Liver (tissue), 3 donors: ENCODE measurements around the gene ZNF714.

Source experiments
- EGR1 ChIP-seq, 2 donors: IDR thresholded peaks; 2 replicates each; pipeline ENCODE4 v1.6.1; 2016 to 2018; ENCODE audit warnings: antibody characterized with exemption in 2 of 2, low read depth in 2 of 2
- GABPA ChIP-seq, 2 donors: IDR thresholded peaks in 1 of 2; conservative IDR thresholded peaks in 1 of 2; 2 replicates each; pipeline ENCODE4 v1.6.1; 2016; ENCODE audit warnings: antibody characterized with exemption in 2 of 2, mild to moderate bottlenecking in 1 of 2, moderate library complexity in 1 of 2
- TF ChIP-seq, protein P1 (sequence below): fragments of 150-350 bp; IDR thresholded peaks from 2 replicates; pipeline ENCODE4 v1.5.1; 2017; ENCODE audit warnings: improper control_type of control experiment, low read depth, low read length; ENCODE audit not compliant: missing input control
- TF ChIP-seq, protein P2 (sequence below): IDR thresholded peaks from 2 replicates; pipeline ENCODE4 v1.6.1; 2016; ENCODE audit warnings: antibody characterized with exemption
- TF ChIP-seq, protein P3 (sequence below): IDR thresholded peaks from 2 replicates; pipeline ENCODE4 v1.6.1; 2016; ENCODE audit warnings: antibody characterized with exemption, mild to moderate bottlenecking
- donor health status: healthy.
- donor health status: healthy.

DNA sequence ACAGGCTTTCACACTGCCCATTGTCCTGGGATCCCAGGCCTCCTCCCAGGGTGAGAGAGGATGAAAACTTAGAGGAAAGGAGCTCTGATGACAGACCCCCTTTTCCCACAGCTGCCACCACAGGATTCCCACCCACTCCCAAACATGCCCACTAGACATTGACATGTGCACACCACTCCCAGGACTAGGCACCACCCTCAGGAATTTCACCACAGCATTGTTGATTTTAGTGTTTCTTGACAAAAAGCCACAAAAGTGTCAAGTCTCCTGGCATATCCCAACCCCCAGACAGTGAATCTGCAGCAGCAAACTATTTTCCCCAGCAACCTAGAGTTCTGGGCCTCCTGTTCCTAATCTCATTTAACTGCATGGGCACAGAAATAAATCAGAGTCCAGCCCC, 10.1 kb downstream of the ZNF714 start:
- TF ChIP-seq, protein P1, sequence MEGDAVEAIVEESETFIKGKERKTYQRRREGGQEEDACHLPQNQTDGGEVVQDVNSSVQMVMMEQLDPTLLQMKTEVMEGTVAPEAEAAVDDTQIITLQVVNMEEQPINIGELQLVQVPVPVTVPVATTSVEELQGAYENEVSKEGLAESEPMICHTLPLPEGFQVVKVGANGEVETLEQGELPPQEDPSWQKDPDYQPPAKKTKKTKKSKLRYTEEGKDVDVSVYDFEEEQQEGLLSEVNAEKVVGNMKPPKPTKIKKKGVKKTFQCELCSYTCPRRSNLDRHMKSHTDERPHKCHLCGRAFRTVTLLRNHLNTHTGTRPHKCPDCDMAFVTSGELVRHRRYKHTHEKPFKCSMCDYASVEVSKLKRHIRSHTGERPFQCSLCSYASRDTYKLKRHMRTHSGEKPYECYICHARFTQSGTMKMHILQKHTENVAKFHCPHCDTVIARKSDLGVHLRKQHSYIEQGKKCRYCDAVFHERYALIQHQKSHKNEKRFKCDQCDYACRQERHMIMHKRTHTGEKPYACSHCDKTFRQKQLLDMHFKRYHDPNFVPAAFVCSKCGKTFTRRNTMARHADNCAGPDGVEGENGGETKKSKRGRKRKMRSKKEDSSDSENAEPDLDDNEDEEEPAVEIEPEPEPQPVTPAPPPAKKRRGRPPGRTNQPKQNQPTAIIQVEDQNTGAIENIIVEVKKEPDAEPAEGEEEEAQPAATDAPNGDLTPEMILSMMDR, result no peak
- TF ChIP-seq GABPA (IDR thresholded peaks at IDR 0.05 in 1 of 2, conservative IDR thresholded peaks at IDR 0.05 in 1 of 2) (no peak), EGR1 (IDR thresholded peaks at IDR 0.05; ENCODE audit: low read depth in 2 of 2) (no peak)
- TF ChIP-seq, protein P2, sequence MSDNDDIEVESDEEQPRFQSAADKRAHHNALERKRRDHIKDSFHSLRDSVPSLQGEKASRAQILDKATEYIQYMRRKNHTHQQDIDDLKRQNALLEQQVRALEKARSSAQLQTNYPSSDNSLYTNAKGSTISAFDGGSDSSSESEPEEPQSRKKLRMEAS, result no peak
- TF ChIP-seq, protein P3, sequence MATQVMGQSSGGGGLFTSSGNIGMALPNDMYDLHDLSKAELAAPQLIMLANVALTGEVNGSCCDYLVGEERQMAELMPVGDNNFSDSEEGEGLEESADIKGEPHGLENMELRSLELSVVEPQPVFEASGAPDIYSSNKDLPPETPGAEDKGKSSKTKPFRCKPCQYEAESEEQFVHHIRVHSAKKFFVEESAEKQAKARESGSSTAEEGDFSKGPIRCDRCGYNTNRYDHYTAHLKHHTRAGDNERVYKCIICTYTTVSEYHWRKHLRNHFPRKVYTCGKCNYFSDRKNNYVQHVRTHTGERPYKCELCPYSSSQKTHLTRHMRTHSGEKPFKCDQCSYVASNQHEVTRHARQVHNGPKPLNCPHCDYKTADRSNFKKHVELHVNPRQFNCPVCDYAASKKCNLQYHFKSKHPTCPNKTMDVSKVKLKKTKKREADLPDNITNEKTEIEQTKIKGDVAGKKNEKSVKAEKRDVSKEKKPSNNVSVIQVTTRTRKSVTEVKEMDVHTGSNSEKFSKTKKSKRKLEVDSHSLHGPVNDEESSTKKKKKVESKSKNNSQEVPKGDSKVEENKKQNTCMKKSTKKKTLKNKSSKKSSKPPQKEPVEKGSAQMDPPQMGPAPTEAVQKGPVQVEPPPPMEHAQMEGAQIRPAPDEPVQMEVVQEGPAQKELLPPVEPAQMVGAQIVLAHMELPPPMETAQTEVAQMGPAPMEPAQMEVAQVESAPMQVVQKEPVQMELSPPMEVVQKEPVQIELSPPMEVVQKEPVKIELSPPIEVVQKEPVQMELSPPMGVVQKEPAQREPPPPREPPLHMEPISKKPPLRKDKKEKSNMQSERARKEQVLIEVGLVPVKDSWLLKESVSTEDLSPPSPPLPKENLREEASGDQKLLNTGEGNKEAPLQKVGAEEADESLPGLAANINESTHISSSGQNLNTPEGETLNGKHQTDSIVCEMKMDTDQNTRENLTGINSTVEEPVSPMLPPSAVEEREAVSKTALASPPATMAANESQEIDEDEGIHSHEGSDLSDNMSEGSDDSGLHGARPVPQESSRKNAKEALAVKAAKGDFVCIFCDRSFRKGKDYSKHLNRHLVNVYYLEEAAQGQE, result no peak
